ENCODE measurements around the gene ARL13B.

DNA sequence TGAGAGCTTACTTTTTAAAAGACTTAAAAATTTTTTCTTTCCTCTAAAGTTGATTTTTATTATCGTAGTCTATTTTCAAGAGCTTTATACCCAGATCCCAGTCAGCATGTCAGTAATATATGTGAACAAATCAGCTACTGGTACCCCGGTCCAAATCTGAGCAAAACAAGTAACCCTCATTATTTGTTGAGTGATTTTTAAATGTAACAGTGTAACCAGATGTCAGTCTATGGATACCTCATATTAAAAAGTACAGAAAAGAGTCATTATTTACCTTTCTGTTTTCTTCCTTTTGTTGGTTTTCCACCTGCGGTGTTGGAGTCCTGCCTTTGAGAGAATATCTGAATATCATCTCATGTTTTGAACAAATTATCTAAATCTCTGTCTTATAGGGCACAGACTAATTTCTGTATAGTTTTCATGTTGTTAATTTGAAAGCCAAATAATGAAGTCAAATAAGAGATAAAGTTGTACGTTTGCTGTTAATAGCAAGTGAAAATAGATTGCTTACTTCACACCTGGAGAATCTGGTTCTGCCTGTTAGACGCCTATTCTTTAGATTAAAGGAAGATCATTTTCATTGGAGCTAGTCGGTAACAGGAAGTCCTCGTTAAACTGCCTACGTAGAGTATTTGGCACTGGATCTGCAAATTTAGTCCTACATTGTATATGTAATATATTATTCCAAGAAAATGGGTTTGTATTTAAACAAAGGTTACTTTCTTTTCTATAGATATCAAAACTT lies 48.3 kb downstream of the ARL13B start, which contains the start of gene STX19:
- TF ChIP-seq POLR2AphosphoS5 (IDR thresholded peaks at IDR 0.05; ENCODE audit: borderline replicate concordance, low read depth, low read length) (no peak), EZH2 (IDR thresholded peaks at IDR 0.05) (no peak), FOXP2 (optimal IDR thresholded peaks at IDR 0.05; ENCODE audit: control extremely low read depth, extremely low read length, insufficient read depth) (no peak)
